ENCODE results near the gene PLLP.

Gene PLLP

DNA sequence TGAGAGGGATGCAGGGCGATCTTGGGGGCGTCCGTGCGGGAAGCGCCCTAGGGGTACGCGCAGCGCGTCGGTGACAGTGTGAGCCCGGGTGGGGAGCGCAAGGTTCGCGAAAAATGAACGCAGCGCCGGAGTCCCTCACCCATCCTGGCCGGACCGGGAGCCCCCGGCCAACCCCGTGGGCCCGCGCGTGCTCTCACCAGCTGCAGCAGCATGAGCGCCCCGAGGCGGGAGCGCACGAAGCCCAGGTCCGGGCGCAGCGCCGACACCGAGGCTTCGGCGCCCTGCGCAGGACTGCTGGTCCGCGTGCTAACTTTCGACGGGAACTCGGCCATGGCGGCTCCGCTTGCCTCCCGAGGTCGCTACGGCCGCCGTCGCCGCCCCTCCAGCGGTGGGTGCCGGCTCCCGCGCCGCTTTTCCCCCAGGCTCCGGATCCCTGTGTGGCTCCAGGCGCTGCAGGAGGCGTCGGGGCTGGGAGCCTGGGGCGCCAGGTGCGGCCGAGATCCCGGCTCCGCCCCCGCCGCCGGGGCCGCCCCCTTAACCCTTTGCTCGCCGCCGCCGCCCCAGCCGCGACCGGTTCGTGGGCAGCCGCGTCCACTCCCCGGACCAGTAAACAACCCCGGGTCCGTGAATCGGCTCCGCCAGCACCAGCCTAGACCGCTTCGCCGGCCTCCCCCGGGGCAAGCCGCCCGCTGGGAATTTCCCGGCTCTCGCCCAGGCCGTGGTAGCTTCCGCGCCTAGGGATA lies at the start of gene PLLP:
TSS of gene PLLP (minus strand) at position 464 of the 743 bp plus-strand sequence. CDS start at position 332, 132 bp downstream.
- no peak for DNase-seq (ENCODE audit: low read depth in 2 of 2)

DNA sequence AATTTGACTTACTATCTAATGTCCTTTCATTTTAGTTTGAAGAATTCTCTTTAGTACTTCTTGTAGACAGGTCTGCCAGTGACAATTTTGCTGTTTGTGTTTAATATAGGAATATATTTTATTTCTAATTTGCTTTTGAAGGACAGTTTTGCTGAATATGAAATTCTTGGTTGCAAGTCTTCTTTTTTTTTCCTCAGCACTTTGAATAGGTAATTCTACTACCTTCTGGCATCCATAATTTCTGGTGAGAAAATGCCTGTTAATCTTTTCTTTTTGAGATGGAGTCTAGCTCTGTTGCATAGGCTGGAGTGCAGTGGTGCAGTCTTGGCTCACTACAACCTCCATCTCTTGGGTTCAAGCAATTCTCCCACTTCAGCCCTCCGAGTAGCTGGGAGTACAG lies 48.9 kb upstream of the PLLP start:
- no peak for DNase-seq (ENCODE audit: low read depth in 2 of 2)

DNA sequence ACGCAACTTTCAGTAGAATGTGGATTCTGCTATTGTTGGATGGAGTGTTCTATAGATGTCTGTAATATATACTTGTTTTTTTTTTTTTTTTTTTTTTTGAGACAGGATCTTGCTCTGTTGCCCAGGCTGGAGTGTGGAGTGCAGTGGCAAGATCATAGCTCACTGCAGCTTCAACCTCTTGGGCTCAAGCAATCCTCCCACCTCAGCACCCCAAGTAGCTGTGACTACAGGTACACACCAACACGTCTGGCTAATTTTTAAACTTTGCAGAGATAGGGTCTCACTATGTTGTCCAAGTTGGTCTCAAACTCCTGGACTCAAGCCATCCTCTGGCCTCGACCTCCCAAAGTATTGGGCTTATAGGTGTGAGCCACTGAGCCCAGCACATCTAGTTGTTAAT lies 46.9 kb upstream of the PLLP start:
- DNase-seq (ENCODE audit: low read depth in 2 of 2) = no peak

- DNase-seq (ENCODE audit: low read depth in 2 of 2) = no peak
Observed at GRCh38 chr16:57329718-57330327, 45.4 kb upstream of the PLLP start.

GRCh38 chr16:57325458-57325857 lies 41.0 kb upstream of the PLLP start:
- DNase-seq (ENCODE audit: low read depth in 2 of 2) = no peak

GRCh38 chr16:57324749-57325148 lies 40.3 kb upstream of the PLLP start:
- no peak for DNase-seq (ENCODE audit: low read depth in 2 of 2)

- DNase-seq (ENCODE audit: low read depth in 2 of 2) = no peak
Observed at GRCh38 chr16:57319646-57320045, 35.2 kb upstream of the PLLP start.

GRCh38 chr16:57318240-57318970 lies 33.9 kb upstream of the PLLP start:
- no peak for DNase-seq (ENCODE audit: low read depth in 2 of 2)

DNA sequence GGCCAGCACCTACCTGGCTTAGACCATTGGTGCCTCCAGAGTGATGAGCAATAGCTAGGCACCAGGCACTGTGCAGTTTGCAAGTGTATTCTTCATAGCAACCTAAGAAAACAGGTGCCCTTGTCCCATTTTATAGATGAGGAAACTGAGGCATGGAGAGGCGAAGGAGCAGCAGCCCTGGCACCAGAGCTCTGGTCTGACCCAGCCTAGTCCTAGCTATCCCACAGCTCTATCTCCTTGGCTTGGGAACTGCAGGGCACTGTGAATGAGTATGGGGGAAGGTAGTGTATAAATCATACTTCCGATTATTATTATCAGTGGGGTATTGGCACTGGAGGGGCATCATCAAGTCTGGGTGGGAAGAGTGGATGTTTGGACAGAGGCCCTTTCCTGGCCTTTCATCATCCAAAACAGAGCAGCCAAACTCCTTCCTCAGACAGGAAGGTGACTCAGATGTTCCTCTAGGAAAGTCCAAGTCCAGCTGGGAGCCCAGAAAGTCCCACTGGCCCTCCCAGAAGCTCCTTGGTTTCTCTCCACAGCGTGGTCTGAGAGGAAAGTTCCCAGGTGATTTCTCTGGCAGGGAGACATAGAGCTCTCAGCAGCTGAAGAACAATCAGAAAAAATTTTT lies 32.0 kb upstream of the PLLP start:
- DNase-seq (ENCODE audit: low read depth in 2 of 2) = no peak

- DNase-seq (ENCODE audit: low read depth in 2 of 2) = no peak
Observed at GRCh38 chr16:57315416-57315815, 30.9 kb upstream of the PLLP start.

DNA sequence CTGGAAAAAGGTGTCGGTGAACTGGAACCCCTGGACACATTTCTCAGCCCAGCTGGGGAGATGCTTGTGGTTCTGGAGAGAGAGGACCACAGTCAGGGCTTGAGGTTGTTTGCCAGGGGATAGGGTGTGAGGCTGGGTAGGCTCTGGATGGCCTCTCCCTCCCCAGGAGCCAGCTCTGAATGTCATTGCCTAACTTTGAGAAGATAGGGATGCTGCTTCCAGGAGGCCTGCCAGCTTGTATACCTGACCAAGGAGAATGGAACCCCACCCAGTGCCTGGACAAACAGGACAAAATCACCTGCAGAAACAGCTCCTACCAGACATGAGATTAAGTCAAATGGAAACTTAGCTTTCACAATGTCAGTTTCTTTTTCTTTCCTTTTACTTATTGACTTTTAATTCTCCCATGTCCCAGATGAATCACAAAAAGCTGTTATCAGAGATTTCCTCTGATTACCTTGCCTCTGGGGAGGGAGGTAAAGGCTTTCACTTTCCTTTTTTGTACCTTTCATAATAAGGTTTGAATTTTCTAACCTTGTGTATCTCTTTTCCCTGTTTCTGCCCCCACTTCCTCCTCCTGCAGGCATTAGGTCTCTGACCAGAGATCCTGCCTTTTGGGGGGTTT lies 29.8 kb upstream of the PLLP start:
- DNase-seq (ENCODE audit: low read depth in 2 of 2) = no peak

- no peak for DNase-seq (ENCODE audit: low read depth in 2 of 2)
Observed at GRCh38 chr16:57313509-57313908, 29.0 kb upstream of the PLLP start.

GRCh38 chr16:57310801-57311200 lies 26.3 kb upstream of the PLLP start:
- DNase-seq (ENCODE audit: low read depth in 2 of 2) = no peak

DNA sequence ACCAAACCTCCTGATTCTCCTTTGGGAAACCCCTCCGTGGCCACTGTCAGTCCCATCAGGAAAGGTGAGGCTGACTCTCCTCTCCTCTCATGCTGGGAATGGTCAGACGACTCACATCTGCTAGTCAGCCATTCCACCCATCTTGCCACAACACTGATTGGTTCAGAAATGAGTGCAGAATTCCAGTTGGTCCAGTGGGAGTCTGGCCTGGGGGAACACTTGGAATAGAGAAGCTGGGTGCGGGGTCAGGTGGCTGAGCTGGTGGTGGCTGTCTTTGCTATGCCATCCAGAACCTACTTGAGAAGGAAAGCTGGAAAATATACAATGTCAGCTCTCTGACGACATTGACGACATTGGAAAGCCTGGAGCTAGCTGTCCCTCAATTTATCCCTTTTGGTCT lies 23.6 kb upstream of the PLLP start:
- no peak for DNase-seq (ENCODE audit: low read depth in 2 of 2)

- no peak for DNase-seq (ENCODE audit: low read depth in 2 of 2)
Observed at GRCh38 chr16:57307365-57307764, 22.9 kb upstream of the PLLP start.

GRCh38 chr16:57306676-57307341 lies 22.3 kb upstream of the PLLP start:
- DNase-seq (ENCODE audit: low read depth in 2 of 2) = no peak

- DNase-seq (ENCODE audit: low read depth in 2 of 2) = no peak
Observed at GRCh38 chr16:57305159-57305811, 20.8 kb upstream of the PLLP start.

DNA sequence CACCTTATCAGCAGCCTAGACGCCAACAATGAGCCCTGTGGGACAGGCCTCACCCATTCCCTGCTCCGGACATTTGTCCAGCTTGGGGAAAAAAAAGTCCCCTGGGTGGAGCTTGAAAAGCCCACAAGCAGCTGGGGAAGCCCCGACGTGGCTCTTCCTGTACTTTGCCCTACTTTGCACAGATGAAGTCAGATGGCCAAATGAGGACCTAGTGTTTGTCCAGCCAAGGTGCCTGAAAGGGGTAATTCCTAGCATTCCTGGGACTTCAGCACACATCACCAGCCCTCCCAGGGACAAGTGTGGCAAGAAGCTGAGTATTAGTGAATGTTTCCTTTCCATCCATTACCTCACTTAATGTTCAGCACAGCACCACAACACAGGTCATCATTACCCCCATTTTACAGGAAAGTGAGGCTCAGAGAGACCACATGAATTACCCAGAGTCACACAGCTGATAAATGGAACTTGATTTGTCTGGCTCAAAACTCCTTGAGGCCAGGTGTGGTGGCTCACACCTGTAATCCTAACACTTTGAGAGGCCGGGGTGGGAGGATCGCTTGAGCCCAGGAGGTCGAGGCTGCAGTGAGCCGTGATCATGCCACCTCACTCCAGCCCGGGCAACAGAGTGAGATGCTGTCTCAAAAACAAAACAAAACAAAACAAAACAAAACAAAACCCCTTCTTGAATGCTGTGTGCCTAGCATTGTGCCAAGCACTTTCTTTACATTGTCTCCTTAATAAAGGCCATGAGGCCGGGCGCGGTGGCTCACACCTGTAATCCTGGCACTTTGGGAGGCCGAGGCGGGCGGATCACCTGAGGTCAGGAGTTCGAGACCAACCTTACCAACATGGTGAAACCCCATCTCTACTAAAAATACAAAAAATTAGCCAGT lies 19.9 kb upstream of the PLLP start:
- DNase-seq (ENCODE audit: low read depth in 2 of 2) = no peak

DNA sequence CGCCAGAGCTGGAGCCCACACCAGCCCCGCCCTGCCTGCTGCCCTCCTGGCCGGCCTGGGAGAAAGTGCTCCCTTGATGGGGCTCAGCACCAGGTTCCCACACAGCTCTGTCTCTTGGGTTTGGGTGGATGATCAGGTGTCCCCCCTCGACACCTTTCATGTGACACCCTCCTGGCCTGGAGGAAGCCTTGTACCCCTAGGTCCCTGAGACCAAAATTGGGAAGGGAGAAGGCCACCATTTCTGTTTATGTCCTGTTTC lies 19.4 kb upstream of the PLLP start:
- DNase-seq (ENCODE audit: low read depth in 2 of 2) = no peak
